Lung (tissue), 12 donors: ENCODE measurements around the gene SLCO1A2. TPM values are rescaled to one million over a fixed set of nuclear protein-coding genes. Genes with fewer than 3 reads are reported as not detected.

Experiments
- ATAC-seq: fragments of 200-7000 bp; cut with Tn5 transposase; one replicate; pipeline ENCODE4 v1.9.1; 2020; ENCODE audit warnings: moderate number of reproducible peaks; ENCODE audit not compliant: insufficient read depth, low FRiP score
- DNase-seq, 3 donors: peaks; one replicate each; pipeline ENCODE4 v3.0.0-alpha.2; 2013 to 2017
- H3K27ac ChIP-seq, 2 donors: one replicate each; pipeline ENCODE4 v1.5.1; 2013; ENCODE audit warnings: mild to moderate bottlenecking in 2 of 2, moderate library complexity in 2 of 2, control low read depth in 1 of 2, inconsistent platforms in 1 of 2, low read depth in 1 of 2, low read length in 1 of 2
- H3K27me3 ChIP-seq, 3 donors: one replicate each; pipeline ENCODE4 v1.5.1; 2013; ENCODE audit warnings: low read length in 2 of 3; ENCODE audit not compliant: control insufficient read depth in 3 of 3, insufficient read depth in 3 of 3
- H3K36me3 ChIP-seq, 4 donors: one replicate each; pipeline ENCODE4 v1.5.1; 2013; ENCODE audit warnings: low read length in 4 of 4, mild to moderate bottlenecking in 1 of 4, moderate library complexity in 1 of 4; ENCODE audit not compliant: control insufficient read depth in 4 of 4, insufficient read depth in 4 of 4
- H3K4me1 ChIP-seq, 5 donors: one replicate each; pipeline ENCODE4 v1.5.1; 2013; ENCODE audit warnings: low read length in 5 of 5, mild to moderate bottlenecking in 2 of 5, moderate library complexity in 1 of 5; ENCODE audit not compliant: control insufficient read depth in 5 of 5, insufficient read depth in 5 of 5
- H3K4me3 ChIP-seq: one replicate; pipeline ENCODE4 v1.5.1; 2013; ENCODE audit warnings: mild to moderate bottlenecking, control low read depth, moderate library complexity
- H3K9ac ChIP-seq, 2 donors: one replicate each; pipeline ENCODE4 v1.5.1; 2013; ENCODE audit warnings: low read length in 2 of 2, control low read depth in 1 of 2; ENCODE audit not compliant: insufficient read depth in 1 of 2
- H3K9me3 ChIP-seq, 4 donors: one replicate each; pipeline ENCODE4 v1.5.1; 2013; ENCODE audit warnings: low read length in 3 of 4, mild to moderate bottlenecking in 1 of 4, moderate library complexity in 1 of 4; ENCODE audit not compliant: control insufficient read depth in 4 of 4, insufficient read depth in 3 of 4
- CTCF ChIP-seq: IDR thresholded peaks from 2 replicates; pipeline ENCODE4 v1.5.1; 2012; ENCODE audit warnings: mild to moderate bottlenecking; ENCODE audit errors: control extremely low read depth, extremely low read depth
- WGBS, 2 donors: extraction: QIAGEN DNeasy Blood & Tissue Kit; methylation state at CpG; one replicate each; pipeline ENCODE4 v1.1.7; 2013; 5-methylcytosine and 5-hydroxymethylcytosine counted together
- polyA plus RNA-seq, 2 donors: library from polyadenylated mRNA; stranded (reverse); fragments of 200-250 nt; gene quantifications; one replicate each; pipeline ENCODE4 v1.2.1, GENCODE V29; 2013
- total RNA-seq, 2 donors: library from RNA; depleted of rRNA in 1 of 2; stranded (reverse); fragments of >200 nt in 1 of 2; gene quantifications; one replicate each; pipeline ENCODE4 v1.2.1, GENCODE V29; 2014 to 2021
- donor health status: control.
- donor health status: control.
- donor health status: Bipolar disorder and iron deficiency.
- donor health status: healthy.
- donor health status: DM: yes; HTN: yes; CAD: no.

The SLCO1A2 gene
- total and polyA plus RNA-seq, 4 donors, result 0.33 to 1.1 (median 0.34) TPM; not detected in 1

GRCh38 chr12:21346542-21347205, 12.0 kb upstream of the SLCO1A2 start:
- 50 to 61% methylated on average over 1 of the region's 1 CpG for WGBS, 2 donors
- H3K4me1 ChIP-seq, result no peaks in the 10 kb centered on the region
- H3K4me3 ChIP-seq, result no peak overlapping the region
- H3K9ac ChIP-seq, result no peak overlapping the region
- no peaks in the 10 kb centered on the region for H3K27me3 ChIP-seq
- no peaks in the 10 kb centered on the region for H3K36me3 ChIP-seq
- no peaks in the 10 kb centered on the region for H3K9me3 ChIP-seq
- DNase-seq (no peak), ATAC-seq (no peak)
- no peak overlapping the region for H3K27ac ChIP-seq
- TF ChIP-seq CTCF, result no peak

GRCh38 chr12:21343636-21344035, 8.9 kb upstream of the SLCO1A2 start:
- no peaks in the 10 kb centered on the region for H3K36me3 ChIP-seq

GRCh38 chr12:21341769-21342168, 7.1 kb upstream of the SLCO1A2 start:
- H3K27me3 ChIP-seq, result no peaks in the 10 kb centered on the region
- TF ChIP-seq CTCF, result no peak
- H3K36me3 ChIP-seq, result no peaks in the 10 kb centered on the region
- H3K4me3 ChIP-seq, result no peak overlapping the region
- ATAC-seq (no peak), DNase-seq (no peak)
- no peaks in the 10 kb centered on the region for H3K9me3 ChIP-seq
- no peak overlapping the region for H3K9ac ChIP-seq
- 81 to 90% methylated on average over 4 of the region's 4 CpGs for WGBS, 2 donors
- no peaks in the 10 kb centered on the region for H3K4me1 ChIP-seq
- H3K27ac ChIP-seq, result no peak overlapping the region

More at GRCh38 chr12:21343636-21344035, 8.9 kb upstream of the SLCO1A2 start:
- Histone ChIP-seq H3K4me1 (no peaks in the 10 kb centered on the region), H3K27ac (no peak overlapping the region), H3K9ac (no peak overlapping the region), H3K9me3 (no peaks in the 10 kb centered on the region), H3K27me3 (no peaks in the 10 kb centered on the region), H3K4me3 (no peak overlapping the region)
- no peak for ATAC-seq
- DNase-seq, result no peak
- TF ChIP-seq CTCF, result no peak

- Histone ChIP-seq H3K4me3 (no peak overlapping the region), H3K9ac (no peak overlapping the region), H3K36me3 (no peaks in the 10 kb centered on the region), H3K27ac (no peak overlapping the region), H3K27me3 (no peaks in the 10 kb centered on the region), H3K4me1 (peaks cover 0 to 1% (median 0%) of the 10 kb centered on the region in 5 donors), H3K9me3 (no peaks in the 10 kb centered on the region)
- WGBS, 2 donors, result 74 to 89% methylated on average over 6 of the region's 6 CpGs
- no peak for ATAC-seq
- DNase-seq, result no peak
- TF ChIP-seq CTCF, result no peak
Observed at GRCh38 chr12:21340403-21340802, 5.7 kb upstream of the SLCO1A2 start.
